ENCODE measurements around the gene DAD1. TPM values are rescaled to one million over a fixed set of nuclear protein-coding genes. Genes with fewer than 3 reads are reported as not detected.

DAD1 gene
- polyA plus RNA-seq, 1 donor (not counting 4 experiments of a cell fraction or from before 2014, with no cell fraction given): 351 TPM

DNA sequence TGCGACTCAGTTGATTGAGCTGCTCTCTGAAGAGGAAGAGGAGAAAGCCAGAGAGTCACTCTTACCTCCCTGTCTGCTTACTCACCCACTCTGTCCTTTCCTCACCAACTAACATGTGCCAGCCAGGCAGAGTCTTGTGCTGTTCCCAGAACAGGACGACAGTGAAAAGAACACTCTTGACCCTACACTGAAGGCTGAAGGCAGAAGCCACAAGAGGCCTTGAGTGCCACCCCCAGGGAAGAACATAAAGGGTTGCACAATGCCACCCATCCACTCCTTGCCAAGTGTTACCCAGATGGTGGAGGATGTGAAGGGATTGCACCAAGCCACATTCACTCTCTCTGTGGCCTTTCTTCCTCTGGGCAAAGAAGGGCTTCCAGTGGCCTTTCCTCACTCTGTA lies 21.9 kb upstream of the DAD1 start:
- DNase-seq (ENCODE audit: low read depth, low spot score): no peak
- no peak overlapping the region for H2AFZ ChIP-seq (ENCODE audit: control insufficient read depth, low read length)
- dilution Hi-C loops (cut with MboI; ENCODE audit: extremely low pct_ligation_motif_present, low sequenced_read_pairs): no loop called here
- no peaks in the 10 kb centered on the region for H3K79me2 ChIP-seq (ENCODE audit: control insufficient read depth, insufficient read depth, low read length)
- FAIRE-seq: no peak
- H3K27me3 ChIP-seq (ENCODE audit: control insufficient read depth, extremely low read depth, insufficient read depth, low read length): no peaks in the 10 kb centered on the region
- no peak overlapping the region for H3K27ac ChIP-seq (ENCODE audit: control insufficient read depth, insufficient read depth, low read length)
- no peaks in the 10 kb centered on the region for H4K20me1 ChIP-seq (ENCODE audit: control insufficient read depth, extremely low read depth, insufficient read depth, low read length)
- no peaks in the 10 kb centered on the region for H3K9me3 ChIP-seq (ENCODE audit: control insufficient read depth, low read depth, low read length)
- H3K36me3 ChIP-seq (ENCODE audit: control insufficient read depth in 2 of 2, extremely low read depth in 1 of 2, insufficient read depth in 2 of 2, low read length in 2 of 2): peaks cover 19 to 26% of the 10 kb centered on the region in 2 experiments
- H3K4me3 ChIP-seq (ENCODE audit: control insufficient read depth in 2 of 3, extremely low read depth in 1 of 3, insufficient read depth in 2 of 3, low read depth in 1 of 3, low read length in 3 of 3): no peak overlapping the region
- H3K4me1 ChIP-seq (ENCODE audit: control insufficient read depth, extremely low read depth, insufficient read depth, low read length): peaks cover 18% of the 10 kb centered on the region
- no peak overlapping the region for H3K9ac ChIP-seq (ENCODE audit: control insufficient read depth, extremely low read depth, insufficient read depth, low read length)
- H3K4me2 ChIP-seq (ENCODE audit: control insufficient read depth, extremely low read depth, insufficient read depth, low read depth, low read length): no peak overlapping the region
- TF ChIP-seq, protein P1, sequence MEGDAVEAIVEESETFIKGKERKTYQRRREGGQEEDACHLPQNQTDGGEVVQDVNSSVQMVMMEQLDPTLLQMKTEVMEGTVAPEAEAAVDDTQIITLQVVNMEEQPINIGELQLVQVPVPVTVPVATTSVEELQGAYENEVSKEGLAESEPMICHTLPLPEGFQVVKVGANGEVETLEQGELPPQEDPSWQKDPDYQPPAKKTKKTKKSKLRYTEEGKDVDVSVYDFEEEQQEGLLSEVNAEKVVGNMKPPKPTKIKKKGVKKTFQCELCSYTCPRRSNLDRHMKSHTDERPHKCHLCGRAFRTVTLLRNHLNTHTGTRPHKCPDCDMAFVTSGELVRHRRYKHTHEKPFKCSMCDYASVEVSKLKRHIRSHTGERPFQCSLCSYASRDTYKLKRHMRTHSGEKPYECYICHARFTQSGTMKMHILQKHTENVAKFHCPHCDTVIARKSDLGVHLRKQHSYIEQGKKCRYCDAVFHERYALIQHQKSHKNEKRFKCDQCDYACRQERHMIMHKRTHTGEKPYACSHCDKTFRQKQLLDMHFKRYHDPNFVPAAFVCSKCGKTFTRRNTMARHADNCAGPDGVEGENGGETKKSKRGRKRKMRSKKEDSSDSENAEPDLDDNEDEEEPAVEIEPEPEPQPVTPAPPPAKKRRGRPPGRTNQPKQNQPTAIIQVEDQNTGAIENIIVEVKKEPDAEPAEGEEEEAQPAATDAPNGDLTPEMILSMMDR (optimal IDR thresholded peaks at IDR 0.05 in 1 of 3, IDR thresholded peaks at IDR 0.05 in 1 of 3, conservative IDR thresholded peaks at IDR 0.05 in 1 of 3; ENCODE audit: extremely low read depth in 1 of 3, insufficient read depth in 2 of 3, low read length in 3 of 3): no peak
- TF ChIP-seq EZH2 (IDR thresholded peaks at IDR 0.05; ENCODE audit: low read length): no peak
- no peaks in the 10 kb centered on the region for H3K9me1 ChIP-seq (ENCODE audit: control insufficient read depth, extremely low read depth, insufficient read depth, low read length)

DNA sequence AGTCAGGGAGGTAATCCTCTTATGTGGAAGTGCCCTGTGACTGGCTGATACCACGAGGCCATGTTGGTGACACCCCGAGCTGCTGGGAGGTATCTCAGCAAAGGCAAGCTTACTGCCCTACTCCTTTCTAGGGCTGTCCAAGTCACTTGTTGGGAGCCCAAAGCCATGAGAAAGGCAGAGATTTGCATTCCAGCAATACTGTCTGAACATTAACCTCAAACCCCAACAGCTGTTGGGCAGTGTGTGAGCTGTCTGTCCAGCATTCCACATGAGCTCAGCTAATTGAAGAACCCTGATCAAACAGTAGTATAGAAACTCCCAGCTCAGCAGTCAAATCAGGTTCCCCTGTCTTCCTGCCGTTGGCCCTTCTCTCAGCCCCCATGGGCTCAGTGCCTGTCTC lies 18.3 kb upstream of the DAD1 start:
- H3K36me3 ChIP-seq (ENCODE audit: control insufficient read depth in 2 of 2, extremely low read depth in 1 of 2, insufficient read depth in 2 of 2, low read length in 2 of 2): peaks cover 26 to 37% of the 10 kb centered on the region in 2 experiments
- H3K27ac ChIP-seq (ENCODE audit: control insufficient read depth, insufficient read depth, low read length): no peak overlapping the region
- H3K9ac ChIP-seq (ENCODE audit: control insufficient read depth, extremely low read depth, insufficient read depth, low read length): no peak overlapping the region
- FAIRE-seq: no peak
- peaks cover 10% of the 10 kb centered on the region for H3K4me1 ChIP-seq (ENCODE audit: control insufficient read depth, extremely low read depth, insufficient read depth, low read length)
- DNase-seq (ENCODE audit: low read depth, low spot score): no peak
- no peak for TF ChIP-seq EZH2 (IDR thresholded peaks at IDR 0.05; ENCODE audit: low read length)
- TF ChIP-seq, protein P1 (optimal IDR thresholded peaks at IDR 0.05 in 1 of 3, IDR thresholded peaks at IDR 0.05 in 1 of 3, conservative IDR thresholded peaks at IDR 0.05 in 1 of 3; ENCODE audit: extremely low read depth in 1 of 3, insufficient read depth in 2 of 3, low read length in 3 of 3): no peak
- no peak overlapping the region for H3K4me2 ChIP-seq (ENCODE audit: control insufficient read depth, extremely low read depth, insufficient read depth, low read depth, low read length)
- H3K79me2 ChIP-seq (ENCODE audit: control insufficient read depth, insufficient read depth, low read length): no peaks in the 10 kb centered on the region
- dilution Hi-C loops (cut with MboI; ENCODE audit: extremely low pct_ligation_motif_present, low sequenced_read_pairs): no loop called here
- no peaks in the 10 kb centered on the region for H3K9me3 ChIP-seq (ENCODE audit: control insufficient read depth, low read depth, low read length)
- H2AFZ ChIP-seq (ENCODE audit: control insufficient read depth, low read length): no peak overlapping the region
- H3K27me3 ChIP-seq (ENCODE audit: control insufficient read depth, extremely low read depth, insufficient read depth, low read length): no peaks in the 10 kb centered on the region
- H4K20me1 ChIP-seq (ENCODE audit: control insufficient read depth, extremely low read depth, insufficient read depth, low read length): no peaks in the 10 kb centered on the region
- H3K9me1 ChIP-seq (ENCODE audit: control insufficient read depth, extremely low read depth, insufficient read depth, low read length): no peaks in the 10 kb centered on the region
- no peak overlapping the region for H3K4me3 ChIP-seq (ENCODE audit: control insufficient read depth in 2 of 3, extremely low read depth in 1 of 3, insufficient read depth in 2 of 3, low read depth in 1 of 3, low read length in 3 of 3)

All from keratinocyte (primary cell).